HG03575 (cell line): ENCODE results near the gene GPATCH1.
"Not testable (repeated sequence)": the region's sequence is repeated elsewhere in the genome, so short reads cannot be mapped to it uniquely, and the experiment has no call there.

Experiments
- ATAC-seq: cut with Tn5 transposase; IDR thresholded peaks from one replicate; pipeline ENCODE4 v1.9.1; 2021; ENCODE audit not compliant: unreplicated experiment, insufficient number of reproducible peaks, low FRiP score; ENCODE audit errors: extremely low read depth

GPATCH1 gene

DNA sequence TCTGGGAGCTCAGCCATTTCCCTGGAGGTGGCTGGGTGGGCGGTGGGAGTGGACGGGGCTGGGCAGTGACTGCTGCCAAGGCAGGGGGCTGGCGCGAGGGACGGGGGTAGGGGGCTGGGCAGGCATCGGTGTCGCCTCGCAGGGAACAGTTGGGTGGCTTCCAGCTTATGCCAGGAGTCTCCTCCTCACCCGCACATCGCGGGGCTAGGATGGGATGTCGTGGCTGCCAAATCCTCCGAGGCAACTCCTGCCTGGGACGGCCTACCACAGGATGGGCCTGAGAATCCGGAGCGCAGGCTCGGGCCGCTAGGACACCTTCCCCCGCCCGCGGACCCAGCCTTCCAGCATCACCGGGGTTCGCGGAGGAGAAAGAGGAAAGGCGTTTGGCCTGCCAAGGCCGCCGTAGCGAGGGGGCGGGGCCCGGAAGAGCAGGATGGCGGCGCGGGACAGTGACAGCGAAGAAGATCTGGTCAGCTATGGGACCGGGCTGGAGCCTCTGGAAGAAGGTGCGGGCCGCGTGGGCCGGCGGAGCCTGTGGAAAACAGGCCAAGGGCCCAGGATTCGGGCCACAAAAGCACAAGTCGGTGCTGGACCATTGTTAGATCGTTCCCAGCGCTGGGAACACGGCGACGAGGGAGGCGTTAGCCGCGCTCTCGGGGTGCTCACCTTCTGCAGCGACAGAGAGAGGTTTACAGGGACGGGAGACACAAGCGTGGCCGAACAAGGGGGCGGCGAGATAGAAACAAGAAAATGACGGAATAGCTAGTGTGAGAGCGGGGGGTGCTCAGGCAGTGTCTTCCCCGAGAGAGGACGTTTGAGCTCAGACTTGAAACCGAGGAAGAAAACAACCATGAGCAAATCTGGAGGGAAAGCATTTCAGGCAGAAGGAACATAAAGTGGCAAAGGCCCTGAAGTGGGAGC lies at the start of gene GPATCH1:
TSS of gene GPATCH1 (plus strand) at position 421 of the 921 bp plus-strand sequence. CDS start at position 434, 13 bp downstream.
- ATAC-seq, result no peak

DNA sequence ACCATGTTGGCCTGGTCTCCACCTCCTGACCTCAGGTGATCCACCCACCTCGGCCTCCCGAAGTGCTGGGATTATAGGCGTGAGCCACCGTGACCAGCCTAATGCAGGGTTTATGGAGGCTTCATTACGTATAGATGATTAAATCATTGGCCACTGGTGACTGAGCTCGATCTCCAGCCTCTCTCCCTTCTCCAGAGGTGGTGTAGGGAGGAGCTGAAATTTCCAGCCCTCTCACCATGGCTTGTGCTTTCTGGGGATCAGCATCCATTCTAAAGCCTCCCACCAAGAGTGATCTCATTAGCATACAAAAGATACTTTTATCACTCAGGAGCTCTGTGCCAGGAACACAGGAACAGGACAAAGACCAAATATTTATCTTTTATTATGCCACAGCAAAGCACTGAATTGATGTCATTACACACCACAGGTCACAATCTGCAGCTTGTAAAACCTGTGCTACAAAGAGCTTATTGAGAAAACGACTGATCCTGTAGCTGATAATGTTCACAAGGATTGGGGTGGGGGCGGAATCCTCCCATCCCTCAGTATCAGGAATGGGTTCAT lies 48.7 kb upstream of the GPATCH1 start:
- ATAC-seq, result no peak

GRCh38 chr19:33035461-33035860 lies 45.5 kb upstream of the GPATCH1 start:
- ATAC-seq, result no peak

GRCh38 chr19:33036370-33037167 lies 44.4 kb upstream of the GPATCH1 start:
- not testable (repeated sequence) for ATAC-seq

DNA sequence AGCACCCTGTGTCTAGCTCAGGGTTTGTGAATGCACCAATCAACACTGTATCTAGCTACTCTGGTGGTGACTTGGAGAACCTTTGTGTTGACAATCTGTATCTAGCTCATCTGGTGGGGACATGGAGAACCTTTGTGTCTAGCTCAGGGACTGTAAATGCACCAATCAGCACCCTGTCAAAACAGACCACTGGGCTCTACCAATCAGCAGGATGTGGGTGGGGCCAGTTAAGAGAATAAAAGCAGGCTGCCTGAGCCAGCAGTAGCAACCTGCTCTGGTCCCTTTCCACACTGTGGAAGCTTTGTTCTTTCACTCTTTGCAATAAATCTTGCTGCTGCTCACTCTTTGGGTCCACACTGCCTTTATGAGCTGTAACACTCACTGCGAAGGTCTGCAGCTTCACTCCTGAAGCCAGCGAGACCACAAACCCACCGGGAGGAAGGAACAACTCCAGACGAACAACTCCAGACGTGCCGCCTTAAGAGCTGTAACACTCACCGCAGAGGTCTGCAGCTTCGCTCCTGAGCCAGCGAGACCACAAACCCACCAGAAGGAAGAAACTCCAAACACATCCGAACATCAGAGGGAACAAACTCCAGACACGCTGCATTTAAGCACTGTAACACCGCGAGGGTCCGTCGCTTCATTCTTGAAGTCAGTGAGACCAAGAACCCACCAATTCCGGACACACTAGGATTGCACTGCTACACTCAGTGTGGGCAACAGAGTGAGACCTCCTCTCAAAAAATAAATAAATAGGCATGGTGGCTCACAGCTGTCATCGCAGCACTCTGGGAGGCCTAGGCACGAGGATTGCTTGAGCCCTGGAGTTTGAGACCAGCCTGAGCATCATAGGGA lies 43.6 kb upstream of the GPATCH1 start:
- ATAC-seq, result not testable (repeated sequence)

DNA sequence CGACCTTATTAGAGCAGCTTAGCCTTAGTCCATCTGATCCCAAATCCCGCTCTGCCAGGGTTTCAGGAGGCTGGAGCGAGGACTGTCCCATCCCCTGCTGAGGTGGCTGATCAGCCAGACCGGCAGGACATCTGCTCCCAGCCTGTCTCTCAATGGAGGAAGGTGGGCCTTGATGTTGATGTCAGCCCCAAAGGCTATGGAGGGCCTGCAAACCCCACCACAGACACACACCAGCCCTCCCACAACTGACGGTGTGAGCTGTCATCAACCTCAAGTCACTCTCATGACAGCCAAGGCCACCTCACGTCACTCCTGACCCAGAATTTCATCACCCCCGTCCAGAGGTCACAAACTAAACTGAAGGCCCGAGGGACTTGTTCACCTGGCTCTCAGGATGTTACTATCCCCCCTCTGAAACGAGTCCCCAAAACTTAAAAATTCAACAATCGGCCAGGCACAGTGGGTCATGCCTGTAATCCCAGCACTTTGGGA lies 41.8 kb upstream of the GPATCH1 start:
- ATAC-seq, result no peak

- no peak for ATAC-seq
These were observed 41.2 kb upstream of the GPATCH1 start for GRCh38 chr19:33039815-33040214.

- no peak for ATAC-seq
These were observed 39.8 kb upstream of the GPATCH1 start for GRCh38 chr19:33040994-33041827.

DNA sequence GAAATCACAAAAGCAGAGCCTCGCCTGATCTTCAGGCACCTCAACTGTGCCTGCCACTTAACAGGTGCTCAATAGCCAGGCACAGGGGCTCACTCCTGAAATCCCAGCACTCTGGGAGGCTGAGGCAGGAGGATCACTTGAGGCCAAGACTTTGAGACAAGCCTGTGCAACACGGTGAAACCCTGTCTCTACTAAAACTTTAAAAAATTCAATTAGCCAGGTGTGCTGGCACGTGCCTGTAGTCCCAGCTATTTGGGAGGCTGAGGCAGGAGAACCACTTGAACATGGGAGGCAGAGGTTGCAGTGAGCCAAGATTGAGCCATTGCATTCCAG lies 39.2 kb upstream of the GPATCH1 start:
- not testable (repeated sequence) for ATAC-seq

DNA sequence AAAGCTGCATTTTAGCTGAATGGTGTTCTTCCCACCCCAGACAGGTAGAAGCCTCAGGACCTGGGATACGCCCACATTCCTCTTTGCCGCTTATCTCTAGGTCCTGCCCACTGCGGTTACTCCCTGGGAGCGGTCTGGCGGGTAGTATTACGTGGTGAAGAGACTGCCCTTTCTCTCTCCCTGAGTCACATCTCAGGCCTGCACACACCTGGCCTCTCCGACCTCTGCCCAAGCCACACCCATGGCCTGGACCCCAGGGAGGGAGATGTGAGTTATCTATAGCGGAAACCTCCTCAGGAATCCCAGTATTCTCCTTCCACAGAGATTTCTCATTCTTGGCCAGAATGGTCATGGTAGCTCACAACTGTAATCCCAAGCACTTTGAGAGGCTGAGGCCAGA lies 33.6 kb upstream of the GPATCH1 start:
- ATAC-seq, result no peak

GRCh38 chr19:33048806-33049676 lies 31.9 kb upstream of the GPATCH1 start:
- ATAC-seq, result no peak

DNA sequence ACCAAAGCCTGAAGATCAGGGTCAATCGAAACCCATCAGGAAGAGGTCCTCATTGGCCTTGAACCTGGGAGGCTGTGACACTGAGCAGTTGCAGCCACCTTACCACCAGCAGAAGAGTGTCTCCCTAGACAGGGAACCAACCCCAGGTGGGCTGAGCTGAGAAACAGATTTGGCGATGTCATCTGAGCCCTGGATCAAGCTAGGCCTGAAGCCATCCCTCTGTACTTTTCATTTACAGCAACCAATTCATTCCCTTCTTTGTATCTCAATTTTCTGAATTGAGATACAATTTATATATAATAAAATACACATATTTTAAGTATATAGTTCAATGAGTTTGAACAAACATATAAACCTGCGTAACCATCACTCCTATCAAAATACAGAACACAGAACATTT lies 30.9 kb upstream of the GPATCH1 start:
- ATAC-seq, result no peak

GRCh38 chr19:33052352-33052972 lies 28.5 kb upstream of the GPATCH1 start:
- ATAC-seq, result no peak

GRCh38 chr19:33054623-33055022 lies 26.4 kb upstream of the GPATCH1 start:
- ATAC-seq, result no peak

DNA sequence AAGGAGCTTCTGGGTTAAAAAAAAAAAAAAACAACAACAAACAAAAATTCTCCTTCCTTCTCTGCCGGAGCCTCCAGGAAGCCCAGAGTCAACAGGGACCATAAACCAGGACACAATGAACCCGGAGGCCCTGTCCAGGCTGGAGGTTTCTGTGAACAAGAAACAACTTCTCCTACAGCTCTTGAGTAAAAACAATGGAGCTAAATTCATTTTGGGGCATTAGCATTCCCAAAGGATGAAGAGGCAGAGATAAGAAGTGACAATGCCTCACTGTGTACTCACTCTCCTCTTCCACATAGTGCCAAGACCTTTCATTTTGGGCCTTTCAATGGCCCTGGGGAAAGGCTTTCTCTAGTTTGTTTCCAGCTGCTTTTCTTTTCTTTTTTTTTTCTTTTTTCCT lies 25.3 kb upstream of the GPATCH1 start:
- no peak for ATAC-seq

DNA sequence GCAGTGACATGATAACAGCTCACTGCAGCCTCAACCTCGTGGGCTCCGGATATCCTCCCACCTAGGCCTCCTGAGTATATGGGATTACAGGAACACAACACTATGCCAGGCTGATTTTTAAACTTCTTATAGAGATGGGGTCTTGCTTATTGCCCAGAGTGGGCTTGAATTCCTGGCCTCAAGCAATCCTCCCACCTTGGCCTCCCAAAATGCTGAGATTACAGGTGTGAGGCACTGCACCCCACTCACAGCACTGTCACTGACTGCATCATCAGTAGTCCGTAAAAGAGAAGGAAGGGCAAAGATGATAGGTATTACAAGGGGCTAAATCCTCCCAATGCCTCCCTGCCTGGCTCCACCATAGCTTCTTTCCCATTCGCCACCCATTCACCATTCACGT lies 20.4 kb upstream of the GPATCH1 start:
- no peak for ATAC-seq

GRCh38 chr19:33062902-33063301 lies 18.1 kb upstream of the GPATCH1 start:
- ATAC-seq, result no peak
